Adrenal gland (tissue), 12 donors: ENCODE data around the gene ALDH18A1. TPM values are rescaled to one million over a fixed set of nuclear protein-coding genes. Genes with fewer than 3 reads are reported as not detected.

Source experiments
- DNase-seq, 7 donors: peaks; one replicate each; pipeline ENCODE4 v3.0.0-alpha.2; 2019 to 2020
- H3K27ac ChIP-seq, 5 donors: fragments of 200-600 bp; sonication (generic) in 4 of 5; 1 replicate in 3 of 5; 2 replicates in 2 of 5; pipeline versions ENCODE4 v1.5.1 to v1.8.0; 2016 to 2020; ENCODE audit warnings: mild to moderate bottlenecking in 1 of 5
- H3K27me3 ChIP-seq: fragments of 200-600 bp; 2 replicates; pipeline ENCODE4 v1.8.0; 2021
- H3K36me3 ChIP-seq, 2 donors: fragments of 200-600 bp; replicated peaks in 1 of 2; 1 replicate in 1 of 2; 2 replicates in 1 of 2; pipeline versions ENCODE4 v1.5.1 to v1.8.0; 2018 to 2022
- H3K4me1 ChIP-seq, 2 donors: fragments of 200-600 bp; replicated peaks in 1 of 2; 1 replicate in 1 of 2; 2 replicates in 1 of 2; pipeline versions ENCODE4 v1.5.1 to v1.8.0; 2018 to 2021
- H3K4me3 ChIP-seq, 4 donors: fragments of 200-600 bp; sonication (generic) in 3 of 4; one replicate each; pipeline ENCODE4 v1.5.1; 2016 to 2018
- H3K9me3 ChIP-seq, 3 donors: fragments of 200-600 bp; sonication (generic) in 1 of 3; replicated peaks in 1 of 3; 1 replicate in 2 of 3; 2 replicates in 1 of 3; pipeline versions ENCODE4 v1.5.1 to v1.8.0; 2016 to 2021
- POLR2A ChIP-seq, 2 donors: fragments of 450-650 bp; IDR thresholded peaks; one replicate each; pipeline ENCODE4 v1.6.1; 2017; ENCODE audit warnings: antibody characterized with exemption in 2 of 2, mild to moderate bottlenecking in 2 of 2, moderate library complexity in 1 of 2
- WGBS, 4 donors: extraction: QIAGEN DNeasy Blood & Tissue Kit in 2 of 4; methylation state at CpG; one replicate each; pipeline versions ENCODE4 v1.1.5 to v1.1.7; 2013 to 2017; 5-methylcytosine and 5-hydroxymethylcytosine counted together
- intact Hi-C, 2 donors: fragments of 100-400 bp; cut with DNase I; formaldehyde crosslinking; loops; one replicate each; pipeline versions ENCODE4 v1.14.1 to v1.15.0; 2022 to 2023
- polyA plus RNA-seq, 3 donors: library from polyadenylated mRNA; stranded (reverse); fragments of 200-250 nt in 2 of 3; fragments of 350-450 nt in 1 of 3; fragmentation: Illumina TruSeq in 1 of 3; extraction: RNeasy Lipid Tissue Mini Kit (QIAGEN cat#74804) in 1 of 3; gene quantifications; one replicate each; pipeline ENCODE4 v1.2.3, GENCODE V29; 2013 to 2014
- total RNA-seq, 9 donors: library from RNA; depleted of rRNA in 4 of 9; stranded (reverse); fragments of >200 nt in 4 of 9; fragments of 120-200 nt in 1 of 9; fragmentation: NEBNext Ultra II Directional in 1 of 9; extraction: Animal tissue kit (Norgen Biotek cat#: 25700) in 1 of 9; gene quantifications; one replicate each; pipeline versions ENCODE4 v1.1.0 to v1.2.4, GENCODE V29; 2013 to 2023
- TF ChIP-seq, protein P1 (sequence below), 6 experiments: fragments of 450-650 bp in 4 of 6; fragments of 200-600 bp in 2 of 6; sonication (generic) in 1 of 6; IDR thresholded peaks; 1 replicate in 5 of 6; 2 replicates in 1 of 6; pipeline versions ENCODE4 v1.5.1 to v1.8.0; 2016 to 2021; ENCODE audit warnings: antibody characterized with exemption in 6 of 6, mild to moderate bottlenecking in 2 of 6, moderate library complexity in 1 of 6
- donor health status: healthy with polysubstance abuse.
- donor health status: Bipolar disorder and iron deficiency.
- donor health status: DM: yes; HTN: yes; CAD: no.
- donor health status: DM: no; HTN: no; CAD: no.
- donor health status: DM: no; HTN: no; CAD: no.
- donor health status: DM: yes; HTN: yes; CAD: no.

The ALDH18A1 gene
- total and polyA plus RNA-seq, 12 donors, result 16.4 to 52.7 (median 39.8) TPM

DNA sequence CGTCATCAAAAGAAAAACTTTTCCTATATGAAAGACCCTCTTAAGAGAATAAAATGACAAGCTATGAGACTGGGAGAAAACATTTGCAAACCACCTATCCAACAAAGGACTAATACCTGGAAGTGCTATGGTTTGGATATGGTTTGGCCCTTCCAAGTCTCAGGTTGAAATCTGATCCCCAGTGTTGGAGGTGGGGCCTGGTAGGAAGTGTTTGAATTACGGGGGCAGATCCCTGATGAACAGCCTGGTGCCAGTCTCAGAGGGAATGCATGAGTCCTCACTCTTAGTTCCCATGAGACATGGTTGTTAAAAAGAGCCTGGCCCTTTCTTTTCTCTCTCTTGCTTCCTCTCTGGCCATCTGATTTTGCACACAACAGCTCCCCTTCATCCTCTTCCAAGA is 6.3 kb downstream of the ALDH18A1 start:
- WGBS, 4 donors, result 65 to 93% (median 89%) methylated on average over 2 of the region's 2 CpGs
- Histone ChIP-seq H3K4me3 (no peak overlapping the region), H3K9me3 (no peaks in the 10 kb centered on the region), H3K36me3 (peaks cover 0 to 8% of the 10 kb centered on the region in 2 donors), H3K27ac (no peak overlapping the region), H3K4me1 (peaks cover 0 to under 1% of the 10 kb centered on the region in 2 donors), H3K27me3 (no peaks in the 10 kb centered on the region)
- intact Hi-C loops, result no loop called here
- DNase-seq, result no peak
- TF ChIP-seq, protein P1, sequence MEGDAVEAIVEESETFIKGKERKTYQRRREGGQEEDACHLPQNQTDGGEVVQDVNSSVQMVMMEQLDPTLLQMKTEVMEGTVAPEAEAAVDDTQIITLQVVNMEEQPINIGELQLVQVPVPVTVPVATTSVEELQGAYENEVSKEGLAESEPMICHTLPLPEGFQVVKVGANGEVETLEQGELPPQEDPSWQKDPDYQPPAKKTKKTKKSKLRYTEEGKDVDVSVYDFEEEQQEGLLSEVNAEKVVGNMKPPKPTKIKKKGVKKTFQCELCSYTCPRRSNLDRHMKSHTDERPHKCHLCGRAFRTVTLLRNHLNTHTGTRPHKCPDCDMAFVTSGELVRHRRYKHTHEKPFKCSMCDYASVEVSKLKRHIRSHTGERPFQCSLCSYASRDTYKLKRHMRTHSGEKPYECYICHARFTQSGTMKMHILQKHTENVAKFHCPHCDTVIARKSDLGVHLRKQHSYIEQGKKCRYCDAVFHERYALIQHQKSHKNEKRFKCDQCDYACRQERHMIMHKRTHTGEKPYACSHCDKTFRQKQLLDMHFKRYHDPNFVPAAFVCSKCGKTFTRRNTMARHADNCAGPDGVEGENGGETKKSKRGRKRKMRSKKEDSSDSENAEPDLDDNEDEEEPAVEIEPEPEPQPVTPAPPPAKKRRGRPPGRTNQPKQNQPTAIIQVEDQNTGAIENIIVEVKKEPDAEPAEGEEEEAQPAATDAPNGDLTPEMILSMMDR (IDR thresholded peaks at IDR 0.05), result no peak
- no peak for TF ChIP-seq POLR2A (IDR thresholded peaks at IDR 0.05)

DNA sequence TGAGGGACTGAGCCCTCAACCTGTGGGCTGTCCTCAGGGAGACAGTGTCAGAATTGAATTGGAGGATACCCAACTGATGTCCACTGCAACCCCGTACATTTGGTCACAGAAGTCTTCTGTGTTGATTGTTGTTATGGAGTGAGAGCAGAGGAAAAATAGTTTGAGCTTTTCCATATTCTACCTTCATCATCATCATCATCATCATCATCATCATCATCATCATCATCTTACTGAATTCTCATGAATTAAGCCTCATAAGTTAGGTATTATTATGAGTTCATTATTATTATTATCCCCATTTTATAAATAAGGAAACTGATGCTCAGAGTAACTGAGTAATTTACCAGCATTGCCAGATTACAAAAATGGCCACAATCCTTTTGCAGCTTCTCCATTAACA is 8.4 kb downstream of the ALDH18A1 start:
- Histone ChIP-seq H3K4me1 (no peaks in the 10 kb centered on the region), H3K4me3 (no peak overlapping the region), H3K9me3 (no peaks in the 10 kb centered on the region), H3K27ac (no peak overlapping the region), H3K36me3 (peaks cover 0 to 8% of the 10 kb centered on the region in 2 donors), H3K27me3 (no peaks in the 10 kb centered on the region)
- DNase-seq, result no peak
- 85 to 92% (median 88%) methylated on average over 1 of the region's 1 CpG for WGBS, 4 donors
- TF ChIP-seq POLR2A (IDR thresholded peaks at IDR 0.05), result no peak
- TF ChIP-seq, protein P1 (IDR thresholded peaks at IDR 0.05), result no peak
- intact Hi-C loops, result no loop called here

DNA sequence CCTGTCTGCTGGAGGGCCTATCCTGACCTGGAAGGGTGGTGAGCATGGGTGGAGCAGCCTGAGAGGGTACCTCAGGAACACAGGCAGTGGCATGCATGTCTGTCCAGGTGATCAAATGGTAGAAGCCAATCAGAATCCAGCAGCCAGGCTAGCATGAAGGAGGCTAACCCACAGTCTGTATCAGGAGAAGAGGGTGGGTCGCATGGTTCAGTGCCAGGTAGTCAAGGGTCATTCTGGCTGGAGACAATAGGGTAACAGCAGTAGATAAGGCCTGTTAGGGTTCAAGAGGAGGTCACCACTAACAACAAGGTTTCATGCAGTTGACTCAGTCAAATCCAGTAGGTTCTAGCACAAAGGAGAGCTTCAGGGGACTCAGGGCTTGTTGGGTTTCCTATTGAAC is 10.4 kb downstream of the ALDH18A1 start:
- Histone ChIP-seq H3K4me1 (no peaks in the 10 kb centered on the region), H3K4me3 (no peak overlapping the region), H3K27me3 (no peaks in the 10 kb centered on the region), H3K27ac (no peak overlapping the region), H3K9me3 (no peaks in the 10 kb centered on the region), H3K36me3 (peaks cover 0 to 15% of the 10 kb centered on the region in 2 donors)
- no peak for DNase-seq
- WGBS, 4 donors, result 94 to 100% (median 100%) methylated on average over 1 of the region's 1 CpG
- intact Hi-C loops, result no loop called here
- TF ChIP-seq, protein P1 (IDR thresholded peaks at IDR 0.05), result no peak
- TF ChIP-seq POLR2A (IDR thresholded peaks at IDR 0.05), result no peak

DNA sequence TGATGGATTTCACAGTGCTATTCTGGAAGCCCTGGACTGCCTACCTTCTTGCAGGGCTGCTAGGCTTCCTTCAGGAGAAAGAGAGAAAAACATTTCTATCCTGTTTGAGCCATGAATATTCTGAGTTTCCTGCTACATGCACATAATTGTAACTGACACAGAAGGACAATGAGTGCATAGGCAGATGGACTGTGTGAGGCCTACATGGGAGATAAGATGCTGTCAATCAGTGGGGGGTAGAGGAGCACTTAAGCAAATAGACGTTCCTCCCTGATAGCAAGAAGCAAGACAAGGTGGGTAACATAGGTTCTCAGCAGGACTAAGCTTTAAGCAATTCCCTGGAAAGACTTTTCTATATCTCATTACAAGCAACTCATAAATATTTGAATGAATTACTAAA is 11.6 kb downstream of the ALDH18A1 start:
- Histone ChIP-seq H3K4me1 (no peaks in the 10 kb centered on the region), H3K4me3 (no peak overlapping the region), H3K36me3 (peaks cover 0 to 26% of the 10 kb centered on the region in 2 donors), H3K9me3 (no peaks in the 10 kb centered on the region), H3K27ac (no peak overlapping the region), H3K27me3 (no peaks in the 10 kb centered on the region)
- intact Hi-C loops, result no loop called here
- WGBS, 4 donors, result 41 to 73% (median 53%) methylated on average over 1 of the region's 1 CpG
- no peak for TF ChIP-seq POLR2A (IDR thresholded peaks at IDR 0.05)
- no peak for DNase-seq

DNA sequence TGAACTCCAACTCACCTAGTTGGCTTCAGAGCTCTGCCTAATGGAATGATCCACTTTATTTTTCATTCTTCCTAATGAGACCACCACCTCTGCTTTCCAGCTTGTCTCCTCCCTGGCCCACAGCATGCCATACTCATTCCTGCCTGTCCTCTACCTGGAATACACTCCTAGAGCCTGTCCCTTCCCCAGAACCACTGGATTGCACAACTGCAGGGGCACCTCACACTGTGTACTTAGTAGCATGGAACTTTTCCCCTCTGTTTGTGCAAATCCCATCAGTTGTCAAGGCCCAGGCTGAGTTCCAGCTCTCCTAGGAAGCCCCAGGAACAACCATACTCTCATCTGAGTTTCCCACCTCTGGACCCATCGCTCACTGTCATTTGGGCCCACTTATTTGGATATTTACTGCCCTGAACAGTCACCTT is 15.6 kb downstream of the ALDH18A1 start:
- no peak overlapping the region for H3K4me3 ChIP-seq
- WGBS, 4 donors, result 96 to 100% (median 100%) methylated on average over 1 of the region's 1 CpG
- TF ChIP-seq POLR2A (IDR thresholded peaks at IDR 0.05), result no peak
- TF ChIP-seq, protein P1 (IDR thresholded peaks at IDR 0.05), result no peak
- intact Hi-C loops, result no loop called here
- H3K27ac ChIP-seq, result no peak overlapping the region
- H3K9me3 ChIP-seq, result no peaks in the 10 kb centered on the region
- peaks cover 0 to 48% of the 10 kb centered on the region in 2 donors for H3K36me3 ChIP-seq
- no peak for DNase-seq
- no peaks in the 10 kb centered on the region for H3K4me1 ChIP-seq
- no peaks in the 10 kb centered on the region for H3K27me3 ChIP-seq
